Endometrial microvascular endothelial cells (primary cell): ENCODE measurements around the gene SERPINA4. TPM values are rescaled to one million over a fixed set of nuclear protein-coding genes. Genes with fewer than 3 reads are reported as not detected.

Experiments
- in situ Hi-C: cut with HindIII; loops from 2 replicates; pipeline ENCODE4 v1.10.0; 2017; ENCODE audit warnings: low sequenced_read_pairs, low pct_unique_long_range_greater_than_20kb; ENCODE audit errors: inconsistent ontology term
- total RNA-seq: library from RNA; depleted of rRNA; stranded (reverse); fragments of >200 nt; gene quantifications from one replicate; pipeline ENCODE4 v1.2.3, GENCODE V29; 2015; ENCODE audit errors: inconsistent ontology term

The SERPINA4 gene
- not detected for total RNA-seq

GRCh38 chr14:94560751-94561655 is at the start of gene SERPINA4:
Gene SERPINA4, plus strand, starts transcription at chr14:94561442. Its CDS starts 2,041 bp downstream, at chr14:94563483.
- in situ Hi-C loops = no loop called here

- in situ Hi-C loops = no loop called here
Measured at GRCh38 chr14:94514351-94514750, 46.9 kb upstream of the SERPINA4 start.

GRCh38 chr14:94515426-94515825 is 45.8 kb upstream of the SERPINA4 start:
- in situ Hi-C loops = no loop called here

GRCh38 chr14:94515856-94516255 is 45.4 kb upstream of the SERPINA4 start:
- in situ Hi-C loops = no loop called here

GRCh38 chr14:94517248-94517640 is 44.0 kb upstream of the SERPINA4 start:
- in situ Hi-C loops = no loop called here

- in situ Hi-C loops = no loop called here
Measured at GRCh38 chr14:94517641-94518257, 43.5 kb upstream of the SERPINA4 start.

- in situ Hi-C loops = no loop called here
Measured at GRCh38 chr14:94521375-94522114, 39.7 kb upstream of the SERPINA4 start.

GRCh38 chr14:94522115-94522724 is 39.0 kb upstream of the SERPINA4 start:
- in situ Hi-C loops = no loop called here

- in situ Hi-C loops = no loop called here
Measured at GRCh38 chr14:94523265-94523664, 38.0 kb upstream of the SERPINA4 start.

GRCh38 chr14:94524093-94524492 is 37.1 kb upstream of the SERPINA4 start:
- in situ Hi-C loops = no loop called here

- in situ Hi-C loops = no loop called here
Measured at GRCh38 chr14:94531187-94531586, 30.1 kb upstream of the SERPINA4 start.

GRCh38 chr14:94532447-94532846 is 28.8 kb upstream of the SERPINA4 start:
- in situ Hi-C loops = no loop called here

GRCh38 chr14:94535506-94535905 is 25.7 kb upstream of the SERPINA4 start:
- in situ Hi-C loops = no loop called here

- in situ Hi-C loops = no loop called here
Measured at GRCh38 chr14:94536836-94537235, 24.4 kb upstream of the SERPINA4 start.

GRCh38 chr14:94538070-94538740 is 23.0 kb upstream of the SERPINA4 start:
- in situ Hi-C loops = no loop called here

- in situ Hi-C loops = no loop called here
Measured at GRCh38 chr14:94539181-94539580, 22.1 kb upstream of the SERPINA4 start.

- in situ Hi-C loops = no loop called here
Measured at GRCh38 chr14:94540031-94540794, 21.0 kb upstream of the SERPINA4 start.
